PFSK-1 (cell line): ENCODE results near the gene DMAP1.

Source experiments
- POLR2AphosphoS5 ChIP-seq: IDR thresholded peaks from 2 replicates; pipeline ENCODE4 v1.6.1; 2012; ENCODE audit warnings: low read depth, mild to moderate bottlenecking, control low read depth, low read length, moderate library complexity
- TAF1 ChIP-seq: IDR thresholded peaks from 2 replicates; pipeline ENCODE4 v1.6.1; 2012; ENCODE audit warnings: low read length, control low read depth, borderline replicate concordance; ENCODE audit not compliant: insufficient read depth

GRCh38 chr1:44240802-44241671 lies 27.8 kb downstream of the DMAP1 start:
- TF ChIP-seq POLR2AphosphoS5 (no peak), TAF1 (no peak)
